ENCODE data around the gene TMEM144.
"Not testable (repeated sequence)": the region's sequence is repeated elsewhere in the genome, so short reads cannot be mapped to it uniquely, and the experiment has no call there.

The TMEM144 gene

GRCh38 chr4:158192439-158193158 lies 17.7 kb upstream of the TMEM144 start:
- DNase-seq, result no peak

DNA sequence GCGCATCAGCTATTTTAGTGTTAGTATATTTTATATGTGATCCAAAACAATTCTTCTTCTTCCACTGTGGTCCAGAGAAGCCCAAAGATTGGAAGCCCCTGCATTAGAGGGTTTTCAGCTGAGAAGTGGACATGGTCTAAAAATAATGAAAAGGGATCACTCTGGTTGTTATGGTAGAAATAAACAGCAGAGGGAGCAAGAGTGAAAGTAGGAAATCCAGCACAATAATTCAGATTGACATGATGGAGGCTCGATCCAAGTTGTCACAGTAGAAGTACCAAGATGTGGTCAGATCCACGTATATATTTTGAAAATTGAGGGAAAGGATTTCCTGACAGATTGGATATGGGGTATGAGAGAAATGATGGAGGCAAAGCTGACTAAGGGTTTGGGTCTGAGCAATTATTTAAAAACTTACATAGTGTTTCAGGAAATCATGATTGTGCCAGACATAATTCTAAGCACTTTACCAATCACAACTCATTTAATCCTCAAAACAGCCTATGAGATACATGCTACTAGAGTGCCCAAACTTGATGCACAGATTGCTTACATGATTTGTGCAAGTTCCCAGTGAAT lies 17.0 kb upstream of the TMEM144 start:
- no peak for DNase-seq

- no peak for DNase-seq
Observed at GRCh38 chr4:158195297-158195696, 15.0 kb upstream of the TMEM144 start.

DNA sequence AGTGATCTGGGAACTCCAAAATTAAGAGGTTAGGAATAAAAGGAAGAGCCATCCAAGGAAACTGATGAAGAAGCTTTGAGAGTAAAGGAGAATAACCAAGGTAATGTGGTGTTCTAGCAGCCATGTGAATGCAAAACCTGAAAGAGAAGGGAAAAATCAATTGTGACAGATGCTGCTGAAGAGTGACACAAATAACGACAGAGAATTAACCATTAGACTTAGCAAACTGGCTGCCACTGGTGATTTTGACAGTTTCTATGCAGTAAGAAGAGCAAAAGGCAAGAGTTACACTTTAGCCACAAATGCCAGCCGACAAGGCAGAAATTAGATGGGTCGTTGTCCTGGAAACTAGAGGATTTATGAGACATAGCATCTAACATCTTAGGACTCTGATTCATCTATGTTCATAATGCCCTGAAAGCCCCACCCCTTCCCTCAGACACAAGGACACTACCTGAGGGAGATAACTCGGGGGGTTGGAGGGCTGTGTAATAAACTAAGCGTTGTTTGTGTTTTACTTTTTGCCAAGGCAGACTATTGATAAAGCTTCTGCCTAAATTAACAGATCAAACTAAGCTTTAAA lies 13.0 kb upstream of the TMEM144 start:
- peak; percentile 23 for DNase-seq

DNA sequence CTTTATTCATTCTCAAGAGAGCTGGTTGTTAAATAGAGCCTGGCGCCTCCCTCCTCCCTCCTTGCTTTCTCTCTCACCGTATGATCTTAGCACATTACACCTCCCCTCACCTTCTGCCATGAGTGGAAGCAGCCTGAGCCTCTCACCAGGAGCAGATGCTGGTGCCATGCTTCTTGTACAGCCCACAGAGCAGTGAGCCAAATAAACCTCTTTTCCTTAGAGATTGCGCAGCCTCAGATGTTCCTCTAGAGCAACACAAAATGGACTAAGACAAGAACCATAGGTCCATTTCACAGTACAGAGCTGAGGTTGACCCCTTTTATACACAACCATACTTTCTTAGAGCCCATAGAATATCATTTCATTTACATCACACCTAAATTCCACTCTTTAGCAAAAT lies 10.1 kb upstream of the TMEM144 start:
- no peak for DNase-seq

DNA sequence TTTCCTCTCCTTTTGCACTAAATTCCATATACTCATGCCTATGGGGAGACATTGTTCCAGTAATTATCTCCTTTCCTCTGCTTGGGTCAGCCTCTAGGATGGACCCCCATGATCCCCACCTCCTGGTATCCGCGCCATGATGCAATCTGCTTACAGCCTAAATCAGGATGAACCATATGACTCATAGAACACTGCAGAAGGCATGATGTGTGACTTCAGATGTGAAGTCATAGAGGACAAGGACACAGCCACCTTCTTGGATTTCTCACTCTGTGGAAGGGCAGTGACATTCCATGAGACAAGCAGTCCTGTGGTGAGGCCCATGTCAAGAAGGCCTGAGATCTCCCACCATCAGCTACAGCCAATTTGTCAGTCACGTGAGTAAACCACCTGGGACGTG lies 9.0 kb upstream of the TMEM144 start:
- no peak for DNase-seq

DNA sequence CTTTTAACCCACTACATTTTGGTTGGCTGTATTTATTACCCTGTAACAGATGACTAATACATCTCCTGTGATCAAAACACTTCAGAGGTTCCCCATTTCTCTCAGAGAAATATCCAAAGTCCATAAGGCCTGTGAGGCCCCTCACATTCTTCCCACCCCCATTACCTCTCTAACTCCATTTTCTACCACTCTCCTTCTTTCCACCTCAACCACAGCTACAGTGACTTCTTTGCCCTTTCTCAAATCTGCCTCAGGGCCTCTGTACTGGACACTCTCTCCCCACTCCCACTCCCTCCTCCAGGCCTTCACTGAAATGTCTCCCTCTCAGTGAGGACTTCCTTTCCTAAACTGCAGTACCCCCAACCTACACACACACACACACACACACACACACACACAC lies 8.4 kb upstream of the TMEM144 start:
- DNase-seq, result no peak

- no peak for DNase-seq
Observed at GRCh38 chr4:158202481-158202880, 7.8 kb upstream of the TMEM144 start.

GRCh38 chr4:158203436-158203835 lies 6.8 kb upstream of the TMEM144 start:
- DNase-seq, result no peak

- DNase-seq, result no peak
Observed at GRCh38 chr4:158203929-158204328, 6.4 kb upstream of the TMEM144 start.

DNA sequence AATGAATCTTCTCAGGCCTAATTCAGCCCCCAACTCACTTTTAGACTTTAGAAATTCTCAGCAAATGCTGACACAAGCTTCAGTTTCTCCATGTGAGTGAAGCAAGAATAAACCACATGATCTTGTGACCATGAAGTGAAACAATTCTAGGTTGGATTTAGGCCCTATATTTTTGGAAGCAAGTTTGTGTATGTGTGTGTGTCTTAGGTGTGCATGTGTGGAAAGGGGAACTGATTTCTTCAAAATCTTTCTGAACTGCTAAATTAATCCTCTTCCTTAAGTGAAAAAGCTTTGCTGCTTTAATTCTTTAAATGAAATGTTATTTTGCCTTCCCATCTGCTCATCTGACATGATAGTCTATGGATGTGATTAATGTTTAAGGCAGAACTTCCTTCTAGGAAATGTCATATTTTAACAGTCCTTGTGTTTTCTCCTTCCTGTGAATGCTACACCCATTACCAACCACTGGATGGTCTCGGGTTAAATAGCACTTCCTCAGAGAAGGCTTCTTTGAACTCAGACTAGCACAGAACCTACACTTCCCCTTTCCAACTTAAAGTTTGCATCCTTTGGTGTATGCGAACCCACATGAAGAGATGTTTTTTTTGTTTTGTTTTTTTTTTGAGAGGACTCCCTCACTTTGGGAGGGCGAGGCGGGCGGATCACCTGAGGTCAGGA lies 1.2 kb upstream of the TMEM144 start:
- peak; percentile 6 for DNase-seq

DNA sequence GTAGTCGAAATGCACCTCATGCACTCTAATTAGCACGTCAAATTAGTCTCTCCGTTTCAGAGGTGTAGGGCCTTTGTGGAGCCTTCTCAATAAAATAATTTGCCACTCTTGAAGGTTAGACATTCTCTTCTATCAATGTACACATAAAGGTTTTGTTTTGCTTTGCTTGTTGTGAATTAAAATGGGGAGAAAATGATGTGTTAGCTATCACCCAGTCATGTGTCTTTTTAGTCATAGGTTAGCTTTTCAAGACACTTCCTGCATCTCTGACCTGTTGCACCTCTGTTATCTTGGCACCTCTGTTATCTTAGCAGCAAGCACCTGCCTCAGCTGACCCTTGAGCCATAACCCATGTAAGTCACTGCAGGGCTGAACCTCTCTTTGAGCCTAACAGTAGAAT lies 936 bp downstream of the TMEM144 start:
- DNase-seq, result no peak

- no peak for DNase-seq
Observed at GRCh38 chr4:158213466-158213865, 3.2 kb downstream of the TMEM144 start.

- DNase-seq, result no peak
Observed at GRCh38 chr4:158214856-158215255, 4.6 kb downstream of the TMEM144 start.

DNA sequence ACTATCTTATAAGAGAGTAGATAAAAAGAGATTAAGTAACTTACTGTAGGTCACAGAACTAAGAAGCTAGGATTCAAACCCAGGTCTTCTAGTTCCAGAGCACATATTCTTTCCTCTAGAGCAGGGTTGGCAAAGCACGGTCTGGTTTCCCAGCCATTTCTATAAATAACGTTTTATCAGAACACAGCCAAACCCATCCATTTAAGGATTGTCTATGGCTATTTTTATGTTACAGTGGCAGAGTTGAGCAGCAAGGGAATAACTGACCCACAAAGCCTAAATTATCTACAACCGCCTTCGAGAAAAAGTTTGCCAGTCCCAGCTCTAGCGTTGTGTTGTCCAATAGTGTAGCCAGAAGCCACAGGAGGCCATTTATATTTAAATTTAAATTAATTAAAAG lies 7.5 kb downstream of the TMEM144 start:
- no peak for DNase-seq

GRCh38 chr4:158219623-158220022 lies 9.3 kb downstream of the TMEM144 start:
- DNase-seq, result no peak

- not testable (repeated sequence) for DNase-seq
Observed at GRCh38 chr4:158224318-158224717, 14.0 kb downstream of the TMEM144 start.

DNA sequence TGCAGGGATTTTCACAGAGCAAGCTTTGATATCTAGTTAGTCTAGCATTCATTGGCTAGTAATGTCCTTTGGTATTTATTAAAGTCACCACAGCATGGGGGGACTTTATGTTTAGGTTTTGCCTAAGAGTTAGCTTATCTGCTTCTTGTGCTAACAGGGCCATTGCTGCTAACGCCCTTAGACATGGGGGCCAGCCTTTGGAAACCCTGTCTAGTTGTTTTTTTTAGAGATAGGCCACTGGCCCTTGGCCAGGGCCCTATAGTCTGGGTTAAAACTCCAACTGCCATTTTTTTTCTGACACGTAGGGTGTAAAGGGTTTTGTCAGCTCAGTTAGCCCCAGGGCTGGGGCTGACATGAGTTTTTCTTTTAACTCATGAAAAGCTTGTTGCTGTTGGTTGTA lies 14.7 kb downstream of the TMEM144 start:
- not testable (repeated sequence) for DNase-seq

DNA sequence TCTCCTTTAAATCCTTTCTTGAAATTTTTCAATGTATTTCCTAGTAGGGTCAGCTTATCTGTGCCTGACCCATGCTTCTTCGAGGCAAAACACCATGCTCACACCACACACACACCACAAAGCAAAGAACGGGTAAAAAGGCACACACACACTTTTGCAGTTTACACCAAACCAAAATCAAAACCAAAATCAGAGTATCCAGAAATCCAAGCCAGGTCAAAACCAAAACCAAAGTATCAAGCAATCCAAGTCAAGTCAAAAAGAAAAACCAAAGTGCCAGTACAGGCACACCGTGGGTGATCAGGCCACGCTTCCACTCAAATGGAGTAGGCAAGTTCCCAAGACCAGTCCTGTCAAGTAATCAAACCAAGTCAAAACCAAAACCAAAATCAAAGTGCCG lies 17.6 kb downstream of the TMEM144 start:
- not testable (repeated sequence) for DNase-seq

- not testable (repeated sequence) for DNase-seq
Observed at GRCh38 chr4:158228399-158228798, 18.1 kb downstream of the TMEM144 start.

- DNase-seq, result no peak
Observed at GRCh38 chr4:158229768-158230167, 19.5 kb downstream of the TMEM144 start.

DNA sequence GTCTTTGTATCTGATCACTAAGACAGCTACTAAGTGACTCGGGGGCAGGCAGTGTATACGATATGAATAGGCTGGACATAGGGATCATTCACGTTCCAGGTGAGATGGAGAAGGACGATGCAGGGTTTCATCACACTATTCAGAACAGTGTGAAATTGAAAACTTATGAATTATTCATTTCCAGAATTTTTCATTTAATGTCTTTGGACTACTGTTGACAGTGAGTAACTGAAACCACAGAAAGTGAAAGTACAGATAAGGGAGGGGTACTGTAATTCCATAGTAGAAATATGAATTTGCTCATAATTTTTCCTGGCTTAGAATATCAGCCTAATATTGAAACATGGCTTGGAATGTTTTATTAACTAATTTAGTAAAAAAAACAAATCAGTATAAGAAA lies 24.4 kb downstream of the TMEM144 start:
- DNase-seq, result no peak

DNA sequence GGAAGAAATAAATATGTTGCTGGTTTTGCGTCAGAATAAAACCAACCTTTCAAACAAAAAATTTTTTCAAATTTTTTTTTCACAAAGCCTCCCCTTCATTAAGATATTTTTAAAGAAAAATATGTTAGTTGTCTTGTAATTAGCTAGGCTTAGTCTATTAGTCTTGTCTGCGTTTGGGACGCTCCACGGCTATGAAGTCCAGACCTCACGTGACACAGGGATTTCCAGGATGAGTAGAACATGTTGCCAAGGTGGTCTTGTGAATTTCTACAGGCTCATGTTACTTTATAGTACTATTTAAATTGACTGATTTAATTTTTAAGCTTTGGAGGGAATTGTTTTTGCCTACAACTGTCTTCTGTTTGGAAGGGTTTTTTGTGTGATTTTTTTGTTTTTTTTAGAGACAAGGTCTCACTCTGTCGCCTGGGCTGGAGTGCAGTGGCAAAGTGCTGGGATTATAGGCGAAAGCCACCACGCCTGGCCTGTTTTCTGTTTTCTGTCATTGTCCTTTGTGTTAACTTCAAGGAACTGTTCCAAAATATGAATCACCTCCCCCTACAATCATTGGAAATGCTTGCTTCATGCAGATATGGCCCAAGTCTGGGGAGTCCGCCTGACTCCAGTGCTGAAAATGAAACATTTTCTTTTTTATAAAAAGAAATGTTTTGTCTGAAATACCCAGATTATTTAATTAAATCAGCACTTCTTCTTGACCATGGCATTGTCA lies 26.2 kb downstream of the TMEM144 start:
- no peak for DNase-seq

All from eye (tissue), 1 donor.